ENCODE data around the gene MAP7. TPM values are rescaled to one million over a fixed set of nuclear protein-coding genes. Genes with fewer than 3 reads are reported as not detected.

Gene MAP7
- total RNA-seq, 4 donors from 2014 or later = 40.6 to 61.3 (median 46.6) TPM

DNA sequence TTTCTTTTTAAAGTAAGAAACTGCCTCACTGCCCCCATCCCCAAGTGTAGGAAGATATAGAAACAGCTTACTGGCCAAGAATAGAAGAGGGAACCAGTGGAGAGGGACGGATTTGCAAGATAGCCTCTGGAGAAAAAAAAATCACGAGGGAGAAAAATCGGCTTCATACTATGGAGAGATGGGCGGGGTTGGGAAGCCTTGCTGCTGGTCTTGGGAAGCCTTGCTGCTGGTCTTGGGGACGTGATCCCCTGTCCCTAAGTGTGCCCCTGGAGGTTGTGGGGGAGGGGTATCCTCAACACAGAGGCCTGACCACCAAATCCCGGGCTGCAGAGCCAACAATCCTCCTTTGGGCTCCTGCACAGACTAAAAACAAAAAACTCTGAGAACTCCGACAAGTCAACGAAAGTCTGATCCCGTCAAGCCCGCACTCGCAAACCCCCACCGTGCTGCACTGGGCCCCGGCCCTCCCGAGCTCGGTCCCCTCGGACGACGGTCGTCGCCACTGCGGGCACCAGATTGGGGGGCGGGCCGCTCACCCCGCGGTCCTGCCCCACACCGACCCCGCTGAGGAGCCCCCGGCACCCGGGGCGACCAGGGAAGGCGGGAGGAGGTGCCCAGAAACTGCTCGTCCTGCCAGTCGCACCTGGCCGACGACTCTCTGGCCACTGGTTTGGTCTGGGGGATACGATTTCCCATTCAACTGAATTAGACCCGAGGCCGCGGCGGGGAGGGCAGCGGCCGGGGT is 750 bp downstream of the MAP7 start:
- intact Hi-C loops (cut with DNase I; ENCODE audit: low total_unique reads) = no loop called here
- in situ Hi-C loops (cut with MboI; ENCODE audit: low pct_ligation_motif_present in 1 of 4, low pct_unique_long_range_greater_than_20kb in 1 of 4, low sequenced_read_pairs in 3 of 4) = loop anchor here in 2 of 4 donors (10.0 to 25.0 kb wide), 3 partner anchors 162 to 1037 kb away; no protein-coding TSS in a partner anchor
- H3K9me3 ChIP-seq = no peaks in the 10 kb centered on the region
- peaks cover 2% of the 10 kb centered on the region for H3K27me3 ChIP-seq
- H3K36me3 ChIP-seq = no peaks in the 10 kb centered on the region
- H3K4me1 ChIP-seq = peaks cover 3 to 40% (median 6%) of the 10 kb centered on the region in 4 donors
- TF ChIP-seq EP300 (IDR thresholded peaks at IDR 0.05; ENCODE audit: low read depth) = no peak
- TF ChIP-seq, protein P1, sequence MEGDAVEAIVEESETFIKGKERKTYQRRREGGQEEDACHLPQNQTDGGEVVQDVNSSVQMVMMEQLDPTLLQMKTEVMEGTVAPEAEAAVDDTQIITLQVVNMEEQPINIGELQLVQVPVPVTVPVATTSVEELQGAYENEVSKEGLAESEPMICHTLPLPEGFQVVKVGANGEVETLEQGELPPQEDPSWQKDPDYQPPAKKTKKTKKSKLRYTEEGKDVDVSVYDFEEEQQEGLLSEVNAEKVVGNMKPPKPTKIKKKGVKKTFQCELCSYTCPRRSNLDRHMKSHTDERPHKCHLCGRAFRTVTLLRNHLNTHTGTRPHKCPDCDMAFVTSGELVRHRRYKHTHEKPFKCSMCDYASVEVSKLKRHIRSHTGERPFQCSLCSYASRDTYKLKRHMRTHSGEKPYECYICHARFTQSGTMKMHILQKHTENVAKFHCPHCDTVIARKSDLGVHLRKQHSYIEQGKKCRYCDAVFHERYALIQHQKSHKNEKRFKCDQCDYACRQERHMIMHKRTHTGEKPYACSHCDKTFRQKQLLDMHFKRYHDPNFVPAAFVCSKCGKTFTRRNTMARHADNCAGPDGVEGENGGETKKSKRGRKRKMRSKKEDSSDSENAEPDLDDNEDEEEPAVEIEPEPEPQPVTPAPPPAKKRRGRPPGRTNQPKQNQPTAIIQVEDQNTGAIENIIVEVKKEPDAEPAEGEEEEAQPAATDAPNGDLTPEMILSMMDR (IDR thresholded peaks at IDR 0.05) = peak in 1 of 5 experiments; percentile 16
- DNase-seq = peak; percentile 32
- H3K4me3 ChIP-seq = peak overlapping the region; percentile 58 to 69 (median 64)
- peak overlapping the region; percentile 69 to 86 (median 83) for H3K27ac ChIP-seq
- WGBS, 2 donors (ENCODE audit: low coverage in 1 of 2) = 0 to 2% methylated on average over 2 to 19 of the region's 42 CpGs

DNA sequence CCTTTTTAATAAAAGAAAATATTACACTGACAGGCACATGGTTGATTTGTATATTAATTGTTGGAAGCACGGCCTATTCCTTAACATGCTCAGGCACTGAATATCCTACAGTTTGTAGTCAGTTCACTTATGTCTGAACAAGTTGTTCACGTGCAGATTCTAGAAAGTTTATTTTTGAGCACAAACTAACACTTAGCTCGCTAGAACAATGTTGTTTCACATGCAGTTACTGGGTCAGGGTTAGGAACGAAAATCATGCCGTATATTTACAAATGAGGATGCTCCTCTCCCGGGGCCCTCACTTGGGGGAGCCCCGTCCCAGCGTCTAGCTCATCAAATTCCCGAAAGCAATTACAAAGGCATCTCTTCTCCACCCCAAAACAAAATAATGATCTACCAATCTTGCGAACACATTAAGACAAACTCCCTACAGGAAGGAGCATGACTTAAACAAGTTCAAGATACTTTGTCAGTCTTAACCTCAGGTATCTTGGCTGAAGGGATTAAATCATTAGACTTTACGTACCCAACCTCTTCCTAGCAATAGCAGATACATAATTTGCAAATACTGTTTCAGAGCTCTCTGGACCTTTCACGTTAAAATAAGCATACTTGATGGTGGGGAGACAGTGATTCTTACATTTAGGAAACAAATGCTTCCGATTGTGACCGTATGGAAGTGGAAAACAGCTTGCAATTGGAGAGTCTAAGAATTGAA is 1.5 kb downstream of the MAP7 start:
- in situ Hi-C loops (cut with MboI; ENCODE audit: low pct_ligation_motif_present in 1 of 4, low pct_unique_long_range_greater_than_20kb in 1 of 4, low sequenced_read_pairs in 3 of 4) (loop anchor here in 2 of 4 donors (10.0 to 25.0 kb wide), 2 partner anchors 161 to 164 kb away; no protein-coding TSS in a partner anchor), intact Hi-C loops (cut with DNase I; ENCODE audit: low total_unique reads) (no loop called here)
- H3K27me3 ChIP-seq = peaks cover 2% of the 10 kb centered on the region
- H3K27ac ChIP-seq = peak overlapping the region in 3 of 4 donors; percentile 82 to 86 (median 84)
- TF ChIP-seq, protein P1 (IDR thresholded peaks at IDR 0.05) = no peak
- TF ChIP-seq POLR2AphosphoS5 (IDR thresholded peaks at IDR 0.05) (no peak), EP300 (IDR thresholded peaks at IDR 0.05; ENCODE audit: low read depth) (no peak)
- H3K36me3 ChIP-seq = no peaks in the 10 kb centered on the region
- WGBS, 2 donors (ENCODE audit: low coverage in 1 of 2) = 39 to 53% methylated on average over 12 to 14 of the region's 14 CpGs
- H3K9me3 ChIP-seq = no peaks in the 10 kb centered on the region
- peak overlapping the region in 3 of 4 donors; percentile 60 to 69 (median 67) for H3K4me3 ChIP-seq
- peaks cover 3 to 40% (median 6%) of the 10 kb centered on the region in 4 donors for H3K4me1 ChIP-seq
- DNase-seq = no peak

DNA sequence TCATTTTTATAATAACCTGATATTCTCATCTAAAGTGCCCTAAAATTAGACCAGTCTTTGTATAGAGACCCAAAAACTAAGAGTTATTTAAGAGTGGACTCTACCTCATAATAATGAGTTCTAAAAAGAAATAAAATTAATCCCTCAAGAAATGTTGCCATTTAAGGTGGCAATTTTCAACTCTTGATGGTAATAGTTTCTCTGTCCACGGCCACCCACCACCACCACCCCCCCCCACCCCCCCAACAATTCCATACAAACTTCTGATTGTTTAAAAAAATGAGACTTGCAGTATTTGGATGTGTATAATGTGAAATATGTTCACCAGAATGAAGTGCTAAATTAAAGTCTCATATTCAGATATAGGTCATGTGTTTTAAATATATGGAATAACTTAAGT is 2.4 kb downstream of the MAP7 start:
- TF ChIP-seq, protein P1 (IDR thresholded peaks at IDR 0.05) = no peak
- TF ChIP-seq POLR2A (IDR thresholded peaks at IDR 0.05) (no peak), EP300 (IDR thresholded peaks at IDR 0.05; ENCODE audit: low read depth) (no peak), POLR2AphosphoS5 (IDR thresholded peaks at IDR 0.05) (no peak)
- intact Hi-C loops (cut with DNase I; ENCODE audit: low total_unique reads) = no loop called here
- WGBS, 2 donors (ENCODE audit: low coverage in 1 of 2) = 45 to 58% methylated on average over 1 of the region's 1 CpG

DNA sequence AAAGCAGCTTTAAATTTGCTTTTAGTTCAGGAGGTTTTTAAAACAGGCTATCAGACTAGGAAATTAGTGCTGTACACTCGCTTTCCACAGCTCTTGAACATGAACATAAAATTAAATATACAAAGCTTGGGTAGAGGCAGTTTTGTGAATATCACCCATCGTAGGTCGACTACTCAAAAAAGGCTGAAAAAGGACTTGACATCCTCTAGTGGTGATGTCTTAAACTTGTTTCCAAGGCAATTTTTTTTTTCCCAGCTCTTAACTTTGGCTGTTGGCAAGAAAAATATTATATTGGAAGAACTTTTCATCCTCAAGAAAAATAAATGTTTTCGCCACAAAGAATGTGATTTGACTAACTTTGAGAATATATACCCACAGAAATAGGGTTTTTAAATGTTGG is 2.9 kb downstream of the MAP7 start:
- no peak for DNase-seq
- peaks cover 3 to 38% (median 6%) of the 10 kb centered on the region in 4 donors for H3K4me1 ChIP-seq
- intact Hi-C loops (cut with DNase I; ENCODE audit: low total_unique reads) = no loop called here
- in situ Hi-C loops (cut with MboI; ENCODE audit: low pct_ligation_motif_present in 1 of 4, low pct_unique_long_range_greater_than_20kb in 1 of 4, low sequenced_read_pairs in 3 of 4) = loop anchor here in 2 of 4 donors (10.0 to 25.0 kb wide), 2 partner anchors 160 to 163 kb away; no protein-coding TSS in a partner anchor
- TF ChIP-seq, protein P1 (IDR thresholded peaks at IDR 0.05) = peak; percentile 39 to 73 (median 52)
- TF ChIP-seq POLR2AphosphoS5 (IDR thresholded peaks at IDR 0.05) = no peak
- H3K36me3 ChIP-seq = no peaks in the 10 kb centered on the region
- no peak overlapping the region for H3K27ac ChIP-seq
- H3K27me3 ChIP-seq = peaks cover 2% of the 10 kb centered on the region
- H3K4me3 ChIP-seq = no peak overlapping the region
- 12 to 25% methylated on average over 3 to 4 of the region's 4 CpGs for WGBS, 2 donors (ENCODE audit: low coverage in 1 of 2)
- no peaks in the 10 kb centered on the region for H3K9me3 ChIP-seq

More for the DNA sequence above, 2.4 kb downstream of the MAP7 start:
- no peak for DNase-seq
- Histone ChIP-seq H3K36me3 (no peaks in the 10 kb centered on the region), H3K27ac (no peak overlapping the region), H3K4me3 (no peak overlapping the region), H3K27me3 (peaks cover 2% of the 10 kb centered on the region), H3K9me3 (no peaks in the 10 kb centered on the region), H3K4me1 (peaks cover 3 to 38% (median 6%) of the 10 kb centered on the region in 4 donors)
- in situ Hi-C loops (cut with MboI; ENCODE audit: low pct_ligation_motif_present in 1 of 4, low pct_unique_long_range_greater_than_20kb in 1 of 4, low sequenced_read_pairs in 3 of 4) = loop anchor here in 2 of 4 donors (10.0 to 25.0 kb wide), 2 partner anchors 161 to 163 kb away; no protein-coding TSS in a partner anchor

All from transverse colon (tissue), 4 donors.